GM06990 (cell line): Measurements from ENCODE around the gene GPR32.
A peak's percentile ranks its signal among the peaks of the same experiment; 100 is the strongest.

ENCODE experiments used
- DNase-seq: peaks from one replicate; pipeline ENCODE4 v3.0.0-alpha.2; 2011; ENCODE audit not compliant: insufficient read length; ENCODE audit errors: extremely low read depth
- H3K27me3 ChIP-seq: replicated peaks from 2 replicates; pipeline ENCODE4 v1.6.0; 2011; ENCODE audit warnings: low read length; ENCODE audit not compliant: control insufficient read depth, insufficient read depth
- H3K36me3 ChIP-seq: 2 replicates; pipeline ENCODE4 v1.5.1; 2011; ENCODE audit warnings: low read length; ENCODE audit not compliant: control insufficient read depth, insufficient read depth
- H3K4me3 ChIP-seq: replicated peaks from 2 replicates; pipeline ENCODE4 v1.5.1; 2011; ENCODE audit warnings: low read depth, mild to moderate bottlenecking, control low read depth, low read length
- CTCF ChIP-seq: IDR thresholded peaks from 2 replicates; pipeline ENCODE4 v1.5.1; 2011; ENCODE audit warnings: low read length, control low read depth, mild to moderate bottlenecking, inconsistent platforms; ENCODE audit not compliant: insufficient read depth, poor library complexity, severe bottlenecking

The GPR32 gene

GRCh38 chr19:50793558-50794065, 23.3 kb downstream of the GPR32 start:
- no peak overlapping the region for H3K4me3 ChIP-seq
- peak; percentile 46 for DNase-seq
- no peaks in the 10 kb centered on the region for H3K27me3 ChIP-seq
- no peak for TF ChIP-seq CTCF
- H3K36me3 ChIP-seq = peaks cover 21% of the 10 kb centered on the region

- TF ChIP-seq CTCF = peak; percentile 58
- H3K36me3 ChIP-seq = peaks cover 26% of the 10 kb centered on the region
- DNase-seq = peak; percentile 75
- no peaks in the 10 kb centered on the region for H3K27me3 ChIP-seq
- H3K4me3 ChIP-seq = no peak overlapping the region
These were observed 24.0 kb downstream of the GPR32 start for GRCh38 chr19:50794074-50794875.

GRCh38 chr19:50794876-50795663, 24.8 kb downstream of the GPR32 start:
- Histone ChIP-seq H3K27me3 (no peaks in the 10 kb centered on the region), H3K36me3 (peaks cover 34% of the 10 kb centered on the region), H3K4me3 (no peak overlapping the region)
- peak; percentile 74 for DNase-seq
- peak; percentile 49 for TF ChIP-seq CTCF

GRCh38 chr19:50795664-50796073, 25.4 kb downstream of the GPR32 start:
- Histone ChIP-seq H3K4me3 (no peak overlapping the region), H3K36me3 (peaks cover 35% of the 10 kb centered on the region), H3K27me3 (no peaks in the 10 kb centered on the region)
- TF ChIP-seq CTCF = no peak
- peak; percentile 37 for DNase-seq

GRCh38 chr19:50796128-50796633, 25.9 kb downstream of the GPR32 start:
- peak; percentile 31 for DNase-seq
- no peak for TF ChIP-seq CTCF
- no peaks in the 10 kb centered on the region for H3K27me3 ChIP-seq
- peaks cover 38% of the 10 kb centered on the region for H3K36me3 ChIP-seq
- no peak overlapping the region for H3K4me3 ChIP-seq
